GM10248 (cell line): Measurements from ENCODE around the gene FAHD1.

Source experiments
- CTCF ChIA-PET: fragments of 300-600 bp; sonication (Branson Sonifier 250); formaldehyde crosslinking; extraction: SDS; loops from one replicate; lab custom pipeline; 2021; ENCODE audit warnings: antibody characterized with exemption; lab: Yijun Ruan, JAX
- POLR2A ChIA-PET: fragments of 350-650 bp; sonication (Branson Sonifier 250); formaldehyde crosslinking; extraction: SDS; loops from one replicate; lab custom pipeline; 2020; ENCODE audit warnings: antibody characterized with exemption; lab: Yijun Ruan, JAX
- DNase-seq: peaks from one replicate; pipeline ENCODE4 v3.0.0; 2012; ENCODE audit errors: extremely low spot score
- CTCF ChIP-seq: IDR thresholded peaks from 2 replicates; pipeline ENCODE4 v1.5.1; 2012; ENCODE audit warnings: mild to moderate bottlenecking, low read depth; ENCODE audit errors: extremely low read depth, missing control alignments, control extremely low read depth

Gene FAHD1

GRCh38 chr16:1808691-1809090 is 18.3 kb upstream of the FAHD1 start:
- no peak for DNase-seq
- ChIA-PET POLR2A (no interaction called here), CTCF (no interaction called here)
- TF ChIP-seq CTCF, result no peak

- TF ChIP-seq CTCF, result no peak
- no peak for DNase-seq
- POLR2A ChIA-PET, result no interaction called here
- CTCF ChIA-PET, result no interaction called here
These were observed 17.7 kb upstream of the FAHD1 start for GRCh38 chr16:1809281-1809801.

GRCh38 chr16:1810106-1810505 is 16.9 kb upstream of the FAHD1 start:
- CTCF ChIA-PET, result interaction anchor here (1.2 kb wide), 1 partner anchor 28 kb away, joined by 5 read pairs; the partner anchor contains the start of genes NUBP2 and SPSB3

GRCh38 chr16:1810536-1810935 is 16.5 kb upstream of the FAHD1 start:
- ChIA-PET POLR2A (no interaction called here), CTCF (interaction anchor here (0.7 to 1.2 kb wide), 3 partner anchors 10 to 28 kb away, joined by 3 to 5 read pairs (median 4); partner anchors contain the start of genes NUBP2 and SPSB3)
- no peak for TF ChIP-seq CTCF
- DNase-seq, result no peak

More at GRCh38 chr16:1810106-1810505, 16.9 kb upstream of the FAHD1 start:
- no peak for DNase-seq
- no peak for TF ChIP-seq CTCF
- POLR2A ChIA-PET, result no interaction called here

GRCh38 chr16:1812732-1813163 is 14.3 kb upstream of the FAHD1 start:
- POLR2A ChIA-PET, result no interaction called here
- CTCF ChIA-PET, result no interaction called here
- DNase-seq, result no peak
- peak; percentile 42 for TF ChIP-seq CTCF

GRCh38 chr16:1815461-1815860 is 11.5 kb upstream of the FAHD1 start:
- ChIA-PET CTCF (no interaction called here), POLR2A (no interaction called here)
- DNase-seq, result no peak
- no peak for TF ChIP-seq CTCF
